ENCODE data around the gene ZNF407. TPM values are rescaled to one million over a fixed set of nuclear protein-coding genes. Genes with fewer than 3 reads are reported as not detected.

The ZNF407 gene
- total and polyA plus RNA-seq, 2 experiments from 2014 or later = 2.1 to 10.4 TPM

GRCh38 chr18:74610051-74610615 lies 12.5 kb downstream of the ZNF407 start (continued):
- no peak for TF ChIP-seq REST (IDR thresholded peaks at IDR 0.05; ENCODE audit: unreplicated experiment)
- TF ChIP-seq CTCF (conservative IDR thresholded peaks at IDR 0.05; ENCODE audit: low read depth in 2 of 2) = no peak
- no peak for TF ChIP-seq EZH2 (IDR thresholded peaks at IDR 0.05; ENCODE audit: low read depth, unreplicated experiment)
- TF ChIP-seq EZH2phosphoT487 (IDR thresholded peaks at IDR 0.05; ENCODE audit: unreplicated experiment) = no peak
- TF ChIP-seq NANOG (IDR thresholded peaks at IDR 0.05; ENCODE audit: borderline replicate concordance) = no peak
- TF ChIP-seq ZNF331 (CRISPR knock-in tag; IDR thresholded peaks at IDR 0.05; ENCODE audit: low read depth) = no peak

GRCh38 chr18:74610860-74611259 lies 13.2 kb downstream of the ZNF407 start:
- Mint-ChIP-seq H3K9me3 (no peaks in the 10 kb centered on the region), H3K4me1 (no peaks in the 10 kb centered on the region; the same call in 1 of the 3 replicates), H3K36me3 (ENCODE audit: low read depth) (no peaks in the 10 kb centered on the region), H3K27ac (no peak overlapping the region), H3K27me3 (ENCODE audit: insufficient read depth, low read depth, poor library complexity) (peaks cover 6% of the 10 kb centered on the region), H3K4me3 (no peak overlapping the region)
- H4K20me1 ChIP-seq (replicated peaks; ENCODE audit: insufficient read depth) = 0 out of 2 replicates have a peak, but pooled peaks cover 8% of the 10 kb centered on the region
- no peak overlapping the region for H3K4me2 ChIP-seq
- no peaks in the 10 kb centered on the region for H3K4me1 ChIP-seq (ENCODE audit: insufficient read depth)
- no peaks in the 10 kb centered on the region for H3F3A ChIP-seq (replicated peaks; ENCODE audit: low read depth)
- no peak overlapping the region for H2AFZ ChIP-seq
- no peaks in the 10 kb centered on the region for H3K9me2 ChIP-seq (ENCODE audit: insufficient read depth)
- no peak for DNase-seq (ENCODE audit: low spot score)
- H3K79me2 ChIP-seq (replicated peaks; ENCODE audit: insufficient read depth) = peaks cover 12% of the 10 kb centered on the region; the same call in 1 of the 2 replicates
- TF ChIP-seq ZNF114 (CRISPR knock-in tag; IDR thresholded peaks at IDR 0.05) (no peak), CREB1 (CRISPR knock-in tag; IDR thresholded peaks at IDR 0.05; ENCODE audit: low read depth) (no peak), STAT1 (IDR thresholded peaks at IDR 0.05; ENCODE audit: unreplicated experiment) (no peak)
- ATAC-seq = no peak
- no peak overlapping the region for H3K4me3 ChIP-seq
- H3K36me3 ChIP-seq (ENCODE audit: insufficient read depth) = no peaks in the 10 kb centered on the region
- H3K27me3 ChIP-seq (ENCODE audit: insufficient read depth) = no peaks in the 10 kb centered on the region
- no peak overlapping the region for H3K27ac ChIP-seq (ENCODE audit: low read depth)
